ENCODE measurements around the gene RBM4. TPM values are rescaled to one million over a fixed set of nuclear protein-coding genes. Genes with fewer than 3 reads are reported as not detected.
A peak's percentile ranks its signal among the peaks of the same experiment; 100 is the strongest.

RBM4 gene
- polyA plus RNA-seq, 2 of the 4 experiments (the other 2 are of a cell fraction), result 171 to 264 TPM

- TF ChIP-seq EHMT2 (IDR thresholded peaks at IDR 0.05; ENCODE audit: low read depth) (no peak), NFE2L2 (conservative IDR thresholded peaks at IDR 0.05; ENCODE audit: low read length) (no peak), KDM1A (IDR thresholded peaks at IDR 0.05; ENCODE audit: low read depth) (no peak), RFX5 (IDR thresholded peaks at IDR 0.05) (no peak), GATA3 (IDR thresholded peaks at IDR 0.05; ENCODE audit: borderline replicate concordance) (no peak)
Measured at GRCh38 chr11:66652651-66653050, 14.1 kb downstream of the RBM4 start (continued).

GRCh38 chr11:66653123-66653522 lies 14.6 kb downstream of the RBM4 start:
- TF ChIP-seq POLR2AphosphoS2 (conservative IDR thresholded peaks at IDR 0.05; ENCODE audit: low read length), result no peak
- TF ChIP-seq PBX3 (IDR thresholded peaks at IDR 0.05), result no peak
- TF ChIP-seq CEBPB (IDR thresholded peaks at IDR 0.05), result no peak
- TF ChIP-seq CHD2 (IDR thresholded peaks at IDR 0.05; ENCODE audit: low read length, partially characterized antibody), result no peak
- no peak for TF ChIP-seq CBX8 (IDR thresholded peaks at IDR 0.05)
- no peak for TF ChIP-seq FOXS1 (CRISPR knock-in tag; IDR thresholded peaks at IDR 0.05)
- no peak for TF ChIP-seq BCL3 (IDR thresholded peaks at IDR 0.05)
- TF ChIP-seq KDM5A (IDR thresholded peaks at IDR 0.05), result no peak
- TF ChIP-seq HES2 (IDR thresholded peaks at IDR 0.05), result no peak
- no peak for TF ChIP-seq EP300 (IDR thresholded peaks at IDR 0.05)
- ChIA-PET POLR2A (interaction anchor here (2.6 kb wide), 1 partner anchor 15 kb away, joined by 9 read pairs; the partner anchor contains the start of gene RBM4), CTCF (interaction anchor here (0.6 to 1.3 kb wide), 7 partner anchors 8 to 246 kb away, joined by 3 read pairs; partner anchors contain the start of genes CCDC87 and CCS)
- H3K4me2 ChIP-seq, result no peak overlapping the region
- WGBS (ENCODE audit: missing lambda C conversion rate), result 91% methylated on average over 6 of the region's 6 CpGs
- ATAC-seq, result peak; percentile 9 to 20; a peak in 1 of 6 replicates
- H3K4me1 ChIP-seq, result no peaks in the 10 kb centered on the region
- H3K4me3 ChIP-seq, result no peak overlapping the region
- no peak for FAIRE-seq
- no peak for DNase-seq (ENCODE audit: low read depth in 1 of 2, low spot score in 1 of 2)
- H3K9me3 ChIP-seq, result no peaks in the 10 kb centered on the region
- no peak overlapping the region for H3K27ac ChIP-seq

GRCh38 chr11:66659763-66660162 lies 21.3 kb downstream of the RBM4 start:
- WGBS (ENCODE audit: missing lambda C conversion rate), result 78% methylated on average over 2 of the region's 2 CpGs
- Histone ChIP-seq H3K4me1 (no peaks in the 10 kb centered on the region), H3K4me2 (no peak overlapping the region), H3K4me3 (no peak overlapping the region), H3K9me3 (no peaks in the 10 kb centered on the region), H3K27ac (no peak overlapping the region)
- FAIRE-seq (no peak), DNase-seq (ENCODE audit: low read depth in 1 of 2, low spot score in 1 of 2) (no peak), ATAC-seq (no peak)
- ChIA-PET CTCF (interaction anchor here (0.7 to 1.8 kb wide), 4 partner anchors 9 to 296 kb away, joined by 3 to 11 read pairs (median 6); no protein-coding TSS in a partner anchor), POLR2A (interaction anchor here (0.6 to 1.9 kb wide), 3 partner anchors 10 to 22 kb away, joined by 3 to 9 read pairs (median 3); partner anchors contain the start of gene RBM4B)
- TF ChIP-seq HMGXB4 (CRISPR knock-in tag; IDR thresholded peaks at IDR 0.05; ENCODE audit: borderline replicate concordance), result no peak
- no peak for TF ChIP-seq MAX (IDR thresholded peaks at IDR 0.05)
- no peak for TF ChIP-seq NPAS2 (CRISPR knock-in tag; IDR thresholded peaks at IDR 0.05; ENCODE audit: borderline replicate concordance)
- no peak for TF ChIP-seq HOXB5 (CRISPR knock-in tag; IDR thresholded peaks at IDR 0.05)
- no peak for TF ChIP-seq CBX2 (IDR thresholded peaks at IDR 0.05; ENCODE audit: borderline replicate concordance, low read depth)
- TF ChIP-seq ZFP36 (IDR thresholded peaks at IDR 0.05; ENCODE audit: borderline replicate concordance, partially characterized antibody), result no peak
- TF ChIP-seq TFCP2L1 (CRISPR knock-in tag; IDR thresholded peaks at IDR 0.05), result no peak
- TF ChIP-seq JUN (IDR thresholded peaks at IDR 0.05), result no peak
- no peak for TF ChIP-seq HEYL (CRISPR knock-in tag; IDR thresholded peaks at IDR 0.05)
- no peak for TF ChIP-seq NFE2L2 (conservative IDR thresholded peaks at IDR 0.05; ENCODE audit: low read length)
